GM12878 (cell line): Measurements from ENCODE around the gene AKNA. TPM values are rescaled to one million over a fixed set of nuclear protein-coding genes. Genes with fewer than 3 reads are reported as not detected.

Experiments used
- polyA plus RNA-seq, 11 experiments: library from polyadenylated mRNA; depleted of rRNA in 4 of 11; unstranded in 6 of 11; stranded (reverse) in 5 of 11; fragments of >200 nt; fragmentation: Nextera tagmentation in 4 of 11; fragmentation: Illumina TruSeq in 1 of 11; extraction: Ambion mirVana in 4 of 11; extraction: Trizol in 1 of 11; gene quantifications; 1 replicate in 1 of 11; 2 replicates in 10 of 11; pipeline versions ENCODE4 v1.2.1 to v1.2.3, GENCODE V29; 2011 to 2016; ENCODE audit warnings: inconsistent platforms in 2 of 11, missing spikeins in 2 of 11, low read depth in 1 of 11
- total RNA-seq, 4 experiments: library from RNA; depleted of rRNA in 3 of 4; stranded (reverse); fragments of >200 nt in 3 of 4; fragmentation: Illumina TruSeq in 1 of 4; extraction: Trizol in 1 of 4; gene quantifications; 2 replicates each; pipeline versions ENCODE4 v1.2.1 to v1.2.3, GENCODE V29; 2013 to 2021

The AKNA gene
- total and polyA plus RNA-seq, 10 of the 15 experiments (the other 5 are each of a cell fraction or from before 2014, with no cell fraction given): 1.6 to 132 (median 35.3) TPM

Other genes starting within 250 kb of the AKNA start
- not detected in 2 replicates for gene COL27A1, start 232.4 kb downstream of the AKNA start, total RNA-seq (2014; rRNA removed)
- not detected in 2 replicates for gene COL27A1, start 232.4 kb downstream of the AKNA start, total RNA-seq (2014; rRNA removed; fragmentation: Illumina TruSeq; extraction: Trizol)
- gene COL27A1, start 232.4 kb downstream of the AKNA start, total RNA-seq (2021): 0.10 and 0.21 TPM in 2 replicates
- not detected in 2 replicates for gene COL27A1, start 232.4 kb downstream of the AKNA start, polyA plus RNA-seq (2011; rRNA removed)
- gene COL27A1, start 232.4 kb downstream of the AKNA start, polyA plus RNA-seq (2014; fragmentation: Illumina TruSeq; extraction: Trizol): not detected in 2 replicates
- not detected for gene COL27A1, start 232.4 kb downstream of the AKNA start, polyA plus RNA-seq (2014; fragmentation: Nextera tagmentation; extraction: Ambion mirVana)
- gene COL27A1, start 232.4 kb downstream of the AKNA start, polyA plus RNA-seq (2014; rRNA removed): not detected in 2 replicates
- gene COL27A1, start 232.4 kb downstream of the AKNA start, polyA plus RNA-seq (2016; fragmentation: Nextera tagmentation; extraction: Ambion mirVana): not detected
- not detected in 2 replicates for gene ORM1, start 64.9 kb downstream of the AKNA start, total RNA-seq (2014; rRNA removed)
- gene ORM1, start 64.9 kb downstream of the AKNA start, total RNA-seq (2014; rRNA removed; fragmentation: Illumina TruSeq; extraction: Trizol): not detected in 2 replicates
- gene ORM1, start 64.9 kb downstream of the AKNA start, total RNA-seq (2021): 3.5 and 4.4 TPM in 2 replicates
- not detected in 2 replicates for gene ORM1, start 64.9 kb downstream of the AKNA start, polyA plus RNA-seq (2011; rRNA removed)
- not detected in 2 replicates for gene ORM1, start 64.9 kb downstream of the AKNA start, polyA plus RNA-seq (2014; fragmentation: Illumina TruSeq; extraction: Trizol)
- gene ORM1, start 64.9 kb downstream of the AKNA start, polyA plus RNA-seq (2014; fragmentation: Nextera tagmentation; extraction: Ambion mirVana): not detected
- not detected in 2 replicates for gene ORM1, start 64.9 kb downstream of the AKNA start, polyA plus RNA-seq (2014; rRNA removed)
- gene ORM1, start 64.9 kb downstream of the AKNA start, polyA plus RNA-seq (2016; fragmentation: Nextera tagmentation; extraction: Ambion mirVana): not detected
- not detected in 2 replicates for gene ORM2, start 58.1 kb downstream of the AKNA start, total RNA-seq (2014; rRNA removed)
- not detected in 2 replicates for gene ORM2, start 58.1 kb downstream of the AKNA start, total RNA-seq (2014; rRNA removed; fragmentation: Illumina TruSeq; extraction: Trizol)
- gene ORM2, start 58.1 kb downstream of the AKNA start, total RNA-seq (2021): 0.64 TPM in 1 of 2 replicates, not detected in the other
- not detected in 2 replicates for gene ORM2, start 58.1 kb downstream of the AKNA start, polyA plus RNA-seq (2011; rRNA removed)
- gene ORM2, start 58.1 kb downstream of the AKNA start, polyA plus RNA-seq (2014; fragmentation: Illumina TruSeq; extraction: Trizol): not detected in 2 replicates
- not detected for gene ORM2, start 58.1 kb downstream of the AKNA start, polyA plus RNA-seq (2014; fragmentation: Nextera tagmentation; extraction: Ambion mirVana)
- gene ORM2, start 58.1 kb downstream of the AKNA start, polyA plus RNA-seq (2014; rRNA removed): not detected in 2 replicates
- not detected for gene ORM2, start 58.1 kb downstream of the AKNA start, polyA plus RNA-seq (2016; fragmentation: Nextera tagmentation; extraction: Ambion mirVana)
- gene WHRN, start 117.5 kb upstream of the AKNA start, total RNA-seq (2014; rRNA removed): 0.33 and 0.34 TPM in 2 replicates
- 0.18 TPM in 2 replicates for gene WHRN, start 117.5 kb upstream of the AKNA start, total RNA-seq (2014; rRNA removed; fragmentation: Illumina TruSeq; extraction: Trizol)
- 0.98 and 1.2 TPM in 2 replicates for gene WHRN, start 117.5 kb upstream of the AKNA start, total RNA-seq (2021)
- gene WHRN, start 117.5 kb upstream of the AKNA start, polyA plus RNA-seq (2011; rRNA removed): 9.9 and 18.2 TPM in 2 replicates
- gene WHRN, start 117.5 kb upstream of the AKNA start, polyA plus RNA-seq (2014; fragmentation: Illumina TruSeq; extraction: Trizol): 0.17 and 0.29 TPM in 2 replicates
- gene WHRN, start 117.5 kb upstream of the AKNA start, polyA plus RNA-seq (2014; fragmentation: Nextera tagmentation; extraction: Ambion mirVana): under 1 TPM in 1 of 2 experiments, not detected in 1; 0.04 TPM
- gene WHRN, start 117.5 kb upstream of the AKNA start, polyA plus RNA-seq (2014; rRNA removed): 0.82 and 0.86 TPM in 2 replicates
- 1 to 10 TPM in 1 of 2 experiments, under 1 TPM in 1; 0.68 to 1.1 TPM for gene WHRN, start 117.5 kb upstream of the AKNA start, polyA plus RNA-seq (2016; fragmentation: Nextera tagmentation; extraction: Ambion mirVana)
- gene ATP6V1G1, start 199.8 kb upstream of the AKNA start, total RNA-seq (2014; rRNA removed): 44.2 and 56.6 TPM in 2 replicates
- 60.5 TPM in 2 replicates for gene ATP6V1G1, start 199.8 kb upstream of the AKNA start, total RNA-seq (2014; rRNA removed; fragmentation: Illumina TruSeq; extraction: Trizol)
- 34.2 and 36.0 TPM in 2 replicates for gene ATP6V1G1, start 199.8 kb upstream of the AKNA start, total RNA-seq (2021)
- 90.6 and 130 TPM in 2 replicates for gene ATP6V1G1, start 199.8 kb upstream of the AKNA start, polyA plus RNA-seq (2011; rRNA removed)
- gene ATP6V1G1, start 199.8 kb upstream of the AKNA start, polyA plus RNA-seq (2014; fragmentation: Illumina TruSeq; extraction: Trizol): 62.1 and 74.5 TPM in 2 replicates
- gene ATP6V1G1, start 199.8 kb upstream of the AKNA start, polyA plus RNA-seq (2014; fragmentation: Nextera tagmentation; extraction: Ambion mirVana): 100 to 1,000 TPM; 162 to 204 TPM
- 50.8 and 54.9 TPM in 2 replicates for gene ATP6V1G1, start 199.8 kb upstream of the AKNA start, polyA plus RNA-seq (2014; rRNA removed)
- 10 to 100 TPM; 98.5 to 99.9 TPM for gene ATP6V1G1, start 199.8 kb upstream of the AKNA start, polyA plus RNA-seq (2016; fragmentation: Nextera tagmentation; extraction: Ambion mirVana)
- gene TMEM268, start 223.3 kb upstream of the AKNA start, total RNA-seq (2014; rRNA removed): 24.9 and 25.5 TPM in 2 replicates
- 16.8 and 20.3 TPM in 2 replicates for gene TMEM268, start 223.3 kb upstream of the AKNA start, total RNA-seq (2014; rRNA removed; fragmentation: Illumina TruSeq; extraction: Trizol)
- 27.1 and 32.1 TPM in 2 replicates for gene TMEM268, start 223.3 kb upstream of the AKNA start, total RNA-seq (2021)
- gene TMEM268, start 223.3 kb upstream of the AKNA start, polyA plus RNA-seq (2011; rRNA removed): 79.5 and 83.7 TPM in 2 replicates
- 34.1 and 36.2 TPM in 2 replicates for gene TMEM268, start 223.3 kb upstream of the AKNA start, polyA plus RNA-seq (2014; fragmentation: Illumina TruSeq; extraction: Trizol)
- gene TMEM268, start 223.3 kb upstream of the AKNA start, polyA plus RNA-seq (2014; fragmentation: Nextera tagmentation; extraction: Ambion mirVana): 1 to 10 TPM; 3.5 to 6.1 TPM
- 22.5 and 24.0 TPM in 2 replicates for gene TMEM268, start 223.3 kb upstream of the AKNA start, polyA plus RNA-seq (2014; rRNA removed)
- 10 to 100 TPM in 1 of 2 experiments, 1 to 10 TPM in 1; 7.4 to 14.3 TPM for gene TMEM268, start 223.3 kb upstream of the AKNA start, polyA plus RNA-seq (2016; fragmentation: Nextera tagmentation; extraction: Ambion mirVana)